Hypothalamus (tissue), 51 donors: ENCODE results near the gene ARHGAP28.
A peak's percentile ranks its signal among the peaks of the same experiment; 100 is the strongest.

Experiments
- DNase-seq, 51 donors: peaks; one replicate each; lab custom pipeline; 2025; lab: John Stamatoyannopoulos, UW

The ARHGAP28 gene

GRCh38 chr18:6866552-6867085, 137.1 kb downstream of the ARHGAP28 start:
- DNase-seq: no peak

- no peak for DNase-seq
Observed at GRCh38 chr18:6868033-6868432, 138.5 kb downstream of the ARHGAP28 start.

GRCh38 chr18:6871566-6871965, 142.1 kb downstream of the ARHGAP28 start:
- DNase-seq: no peak

GRCh38 chr18:6873040-6873751, 143.7 kb downstream of the ARHGAP28 start:
- no peak for DNase-seq

- DNase-seq: no peak
Observed at GRCh38 chr18:6874315-6874714, 144.8 kb downstream of the ARHGAP28 start.

GRCh38 chr18:6875749-6876148, 146.2 kb downstream of the ARHGAP28 start:
- DNase-seq: no peak

- DNase-seq: no peak
Observed at GRCh38 chr18:6876641-6877041, 147.1 kb downstream of the ARHGAP28 start.

- DNase-seq: no peak
Observed at GRCh38 chr18:6877288-6877687, 147.8 kb downstream of the ARHGAP28 start.

GRCh38 chr18:6878556-6879297, 149.2 kb downstream of the ARHGAP28 start:
- DNase-seq: no peak

- DNase-seq: no peak
Observed at GRCh38 chr18:6879508-6880195, 150.1 kb downstream of the ARHGAP28 start.

- no peak for DNase-seq
Observed at GRCh38 chr18:6881034-6881820, 151.7 kb downstream of the ARHGAP28 start.

- no peak for DNase-seq
Observed at GRCh38 chr18:6882401-6882800, 152.9 kb downstream of the ARHGAP28 start.

- DNase-seq: no peak
Observed at GRCh38 chr18:6885006-6885481, 155.5 kb downstream of the ARHGAP28 start.

- DNase-seq: peak in 26 of 51 donors; percentile 1 to 63 (median 20)
Observed at GRCh38 chr18:6885992-6886796, 156.7 kb downstream of the ARHGAP28 start.

GRCh38 chr18:6886797-6887330, 157.3 kb downstream of the ARHGAP28 start:
- no peak for DNase-seq

GRCh38 chr18:6891788-6892187, 162.3 kb downstream of the ARHGAP28 start:
- DNase-seq: no peak

- DNase-seq: no peak
Observed at GRCh38 chr18:6901286-6901926, 171.9 kb downstream of the ARHGAP28 start.

GRCh38 chr18:6917072-6917471, 187.6 kb downstream of the ARHGAP28 start:
- no peak for DNase-seq
